ENCODE data around the gene RAB26. TPM values are rescaled to one million over a fixed set of nuclear protein-coding genes. Genes with fewer than 3 reads are reported as not detected.
"Not testable (repeated sequence)": the region's sequence is repeated elsewhere in the genome, so short reads cannot be mapped to it uniquely, and the experiment has no call there.

RAB26 gene
- total RNA-seq, 1 donor from 2014 or later, result 2.1 TPM

- not testable (repeated sequence) for H3K27me3 ChIP-seq; H3K9ac ChIP-seq; H3K27ac Mint-ChIP-seq; H3K4me3 ChIP-seq; H3K27me3 Mint-ChIP-seq (ENCODE audit: insufficient read depth, low read depth); H3K27ac ChIP-seq; H2AFZ ChIP-seq (replicated peaks); H3K4me3 Mint-ChIP-seq; H3K4me2 ChIP-seq; DNase-seq (ENCODE audit: low spot score); H3K4me1 ChIP-seq; H3K36me3 Mint-ChIP-seq; H3K4me1 Mint-ChIP-seq; H3K79me2 ChIP-seq (ENCODE audit: low read depth); H3K9me3 Mint-ChIP-seq; H3F3A ChIP-seq (ENCODE audit: low read depth); H4K20me1 ChIP-seq (ENCODE audit: low read depth); H3K9me3 ChIP-seq (ENCODE audit: low read depth); H3K36me3 ChIP-seq
Measured at GRCh38 chr16:2111412-2112335, 36.8 kb upstream of the RAB26 start.

DNA sequence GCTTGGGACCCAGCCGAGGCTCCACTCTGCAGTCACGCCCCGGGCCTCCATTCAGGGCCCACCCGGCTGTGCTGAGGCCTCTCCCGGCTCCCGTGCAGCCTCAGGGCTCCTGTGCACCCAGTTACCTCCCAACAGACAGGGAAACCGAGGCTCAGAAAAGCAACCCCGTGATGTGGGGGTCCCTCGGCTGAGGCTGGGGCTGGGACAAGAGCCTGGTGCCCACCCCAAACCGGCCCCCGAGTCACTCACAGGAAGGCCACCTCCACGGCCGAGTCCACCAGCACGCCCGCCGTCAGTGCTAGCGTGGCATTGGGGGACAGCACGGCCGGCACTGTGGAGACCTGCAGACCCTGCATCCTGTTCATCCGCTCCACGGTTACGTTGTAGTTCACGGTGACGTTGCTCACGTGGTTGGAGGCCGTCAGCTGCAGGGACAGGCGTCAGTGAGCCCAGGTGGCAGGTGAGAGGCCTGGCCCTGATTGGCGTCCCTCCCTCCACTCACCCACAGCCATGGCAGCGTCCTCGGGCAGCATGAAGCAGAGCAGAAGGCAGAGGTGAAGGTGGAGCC is 35.8 kb upstream of the RAB26 start:
- not testable (repeated sequence) for H3K4me3 Mint-ChIP-seq; H3K27me3 ChIP-seq; H3K4me3 ChIP-seq; H3K36me3 Mint-ChIP-seq; H3K79me2 ChIP-seq (ENCODE audit: low read depth); H4K20me1 ChIP-seq (ENCODE audit: low read depth); H3K9me3 ChIP-seq (ENCODE audit: low read depth); H2AFZ ChIP-seq (replicated peaks); H3K9ac ChIP-seq; H3K4me2 ChIP-seq; DNase-seq (ENCODE audit: low spot score); H3K27ac ChIP-seq; H3K36me3 ChIP-seq; H3K27ac Mint-ChIP-seq; H3K4me1 ChIP-seq; H3K9me3 Mint-ChIP-seq; H3K4me1 Mint-ChIP-seq; H3K27me3 Mint-ChIP-seq (ENCODE audit: insufficient read depth, low read depth); H3F3A ChIP-seq (ENCODE audit: low read depth)

DNA sequence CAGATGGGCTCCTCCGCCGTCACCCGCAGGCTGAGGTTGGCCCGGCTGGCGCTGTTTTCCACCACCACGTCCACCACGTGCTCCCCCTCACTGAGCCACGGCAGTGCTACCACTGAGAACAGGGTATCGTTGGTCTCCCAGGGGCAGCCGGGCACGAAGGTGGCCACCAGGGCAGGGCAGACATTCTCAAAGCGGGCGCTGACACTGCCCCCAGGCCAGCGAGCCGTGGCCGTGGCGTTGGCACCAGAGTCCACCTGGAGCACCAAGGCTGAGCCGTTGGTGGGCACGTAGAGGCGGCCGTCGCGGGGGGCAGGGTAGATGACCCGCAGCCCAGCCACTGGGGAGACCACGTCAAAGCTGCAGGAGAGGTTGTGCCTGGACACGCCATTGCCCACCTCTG is 34.2 kb upstream of the RAB26 start:
- not testable (repeated sequence) for H3K4me3 ChIP-seq; H3K36me3 ChIP-seq; H3K36me3 Mint-ChIP-seq; H3K27me3 ChIP-seq; DNase-seq (ENCODE audit: low spot score); H3K79me2 ChIP-seq (ENCODE audit: low read depth); H4K20me1 ChIP-seq (ENCODE audit: low read depth); H3K9ac ChIP-seq; H3F3A ChIP-seq (ENCODE audit: low read depth); H3K4me1 ChIP-seq; H3K9me3 Mint-ChIP-seq; H3K4me2 ChIP-seq; H3K27ac Mint-ChIP-seq; H3K4me1 Mint-ChIP-seq; H2AFZ ChIP-seq (replicated peaks); H3K27me3 Mint-ChIP-seq (ENCODE audit: insufficient read depth, low read depth); H3K27ac ChIP-seq; H3K9me3 ChIP-seq (ENCODE audit: low read depth); H3K4me3 Mint-ChIP-seq

GRCh38 chr16:2114885-2115590 is 33.4 kb upstream of the RAB26 start:
- H3K4me3 Mint-ChIP-seq; H3K27ac Mint-ChIP-seq; H3K27ac ChIP-seq; H3K79me2 ChIP-seq (ENCODE audit: low read depth); H4K20me1 ChIP-seq (ENCODE audit: low read depth); H3K9me3 ChIP-seq (ENCODE audit: low read depth); H3F3A ChIP-seq (ENCODE audit: low read depth); H2AFZ ChIP-seq (replicated peaks); H3K4me1 ChIP-seq; H3K36me3 Mint-ChIP-seq; DNase-seq (ENCODE audit: low spot score); H3K9ac ChIP-seq; H3K4me3 ChIP-seq; H3K27me3 ChIP-seq; H3K36me3 ChIP-seq; H3K27me3 Mint-ChIP-seq (ENCODE audit: insufficient read depth, low read depth); H3K4me2 ChIP-seq; H3K9me3 Mint-ChIP-seq; H3K4me1 Mint-ChIP-seq: not testable (repeated sequence)

GRCh38 chr16:2115591-2115973 is 32.8 kb upstream of the RAB26 start:
- Histone ChIP-seq H3K9ac (no peak overlapping the region), H3K9me3 (ENCODE audit: low read depth) (no peaks in the 10 kb centered on the region), H3K27me3 (no peaks in the 10 kb centered on the region), H3K4me1 (no peaks in the 10 kb centered on the region), H3K27ac (no peak overlapping the region), H3K36me3 (no peaks in the 10 kb centered on the region), H3K79me2 (ENCODE audit: low read depth) (peaks cover 9% of the 10 kb centered on the region), H3K4me3 (no peak overlapping the region), H3F3A (ENCODE audit: low read depth) (no peaks in the 10 kb centered on the region), H2AFZ (replicated peaks) (no peak overlapping the region), H4K20me1 (ENCODE audit: low read depth) (no peaks in the 10 kb centered on the region), H3K4me2 (no peak overlapping the region)
- no peaks in the 10 kb centered on the region for H3K9me3 Mint-ChIP-seq
- H3K27ac Mint-ChIP-seq, result no peak overlapping the region
- peaks cover 4% of the 10 kb centered on the region for H3K4me1 Mint-ChIP-seq
- TF ChIP-seq, protein P1, sequence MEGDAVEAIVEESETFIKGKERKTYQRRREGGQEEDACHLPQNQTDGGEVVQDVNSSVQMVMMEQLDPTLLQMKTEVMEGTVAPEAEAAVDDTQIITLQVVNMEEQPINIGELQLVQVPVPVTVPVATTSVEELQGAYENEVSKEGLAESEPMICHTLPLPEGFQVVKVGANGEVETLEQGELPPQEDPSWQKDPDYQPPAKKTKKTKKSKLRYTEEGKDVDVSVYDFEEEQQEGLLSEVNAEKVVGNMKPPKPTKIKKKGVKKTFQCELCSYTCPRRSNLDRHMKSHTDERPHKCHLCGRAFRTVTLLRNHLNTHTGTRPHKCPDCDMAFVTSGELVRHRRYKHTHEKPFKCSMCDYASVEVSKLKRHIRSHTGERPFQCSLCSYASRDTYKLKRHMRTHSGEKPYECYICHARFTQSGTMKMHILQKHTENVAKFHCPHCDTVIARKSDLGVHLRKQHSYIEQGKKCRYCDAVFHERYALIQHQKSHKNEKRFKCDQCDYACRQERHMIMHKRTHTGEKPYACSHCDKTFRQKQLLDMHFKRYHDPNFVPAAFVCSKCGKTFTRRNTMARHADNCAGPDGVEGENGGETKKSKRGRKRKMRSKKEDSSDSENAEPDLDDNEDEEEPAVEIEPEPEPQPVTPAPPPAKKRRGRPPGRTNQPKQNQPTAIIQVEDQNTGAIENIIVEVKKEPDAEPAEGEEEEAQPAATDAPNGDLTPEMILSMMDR (IDR thresholded peaks at IDR 0.05), result no peak
- TF ChIP-seq EZH2 (IDR thresholded peaks at IDR 0.05), result no peak
- TF ChIP-seq EZH2phosphoT487 (IDR thresholded peaks at IDR 0.05), result no peak
- no peaks in the 10 kb centered on the region for H3K27me3 Mint-ChIP-seq (ENCODE audit: insufficient read depth, low read depth)
- no peaks in the 10 kb centered on the region for H3K36me3 Mint-ChIP-seq
- H3K4me3 Mint-ChIP-seq, result no peak overlapping the region
- no peak for DNase-seq (ENCODE audit: low spot score)

- H3K4me3 ChIP-seq, result not testable (repeated sequence)
Measured at GRCh38 chr16:2116428-2116827, 32.0 kb upstream of the RAB26 start.

GRCh38 chr16:2117341-2117740 is 31.1 kb upstream of the RAB26 start:
- H3K9me3 Mint-ChIP-seq; H3K36me3 ChIP-seq; H3K4me3 ChIP-seq; H3K4me1 Mint-ChIP-seq; H3K4me3 Mint-ChIP-seq; H3K4me1 ChIP-seq; H3K27ac Mint-ChIP-seq; H2AFZ ChIP-seq (replicated peaks); H3K27me3 Mint-ChIP-seq (ENCODE audit: insufficient read depth, low read depth); H3K27me3 ChIP-seq; H3K9ac ChIP-seq; H3K4me2 ChIP-seq; H3K36me3 Mint-ChIP-seq; DNase-seq (ENCODE audit: low spot score); H3F3A ChIP-seq (ENCODE audit: low read depth); H3K27ac ChIP-seq; H3K9me3 ChIP-seq (ENCODE audit: low read depth): not testable (repeated sequence)
- H4K20me1 ChIP-seq (ENCODE audit: low read depth), result peaks cover 11% of the 10 kb centered on the region
- H3K79me2 ChIP-seq (ENCODE audit: low read depth), result peaks cover 19% of the 10 kb centered on the region

More at GRCh38 chr16:2116428-2116827, 32.0 kb upstream of the RAB26 start:
- H3K4me2 ChIP-seq; H3K4me1 ChIP-seq; H3K27me3 Mint-ChIP-seq (ENCODE audit: insufficient read depth, low read depth); H3K36me3 ChIP-seq; DNase-seq (ENCODE audit: low spot score); H3K27ac Mint-ChIP-seq; H3K4me1 Mint-ChIP-seq; H3K4me3 Mint-ChIP-seq; H3K9ac ChIP-seq; H3K36me3 Mint-ChIP-seq; H2AFZ ChIP-seq (replicated peaks); H3K27me3 ChIP-seq; H4K20me1 ChIP-seq (ENCODE audit: low read depth); H3K9me3 ChIP-seq (ENCODE audit: low read depth); H3K27ac ChIP-seq; H3F3A ChIP-seq (ENCODE audit: low read depth); H3K9me3 Mint-ChIP-seq: not testable (repeated sequence)
- H3K79me2 ChIP-seq (ENCODE audit: low read depth), result peaks cover 17% of the 10 kb centered on the region

Data from neural progenitor cell (in vitro differentiated cells).